ENCODE results near the gene METTL21C. TPM values are rescaled to one million over a fixed set of nuclear protein-coding genes. Genes with fewer than 3 reads are reported as not detected.

The METTL21C gene
- total RNA-seq, 4 donors from 2014 or later = not detected

DNA sequence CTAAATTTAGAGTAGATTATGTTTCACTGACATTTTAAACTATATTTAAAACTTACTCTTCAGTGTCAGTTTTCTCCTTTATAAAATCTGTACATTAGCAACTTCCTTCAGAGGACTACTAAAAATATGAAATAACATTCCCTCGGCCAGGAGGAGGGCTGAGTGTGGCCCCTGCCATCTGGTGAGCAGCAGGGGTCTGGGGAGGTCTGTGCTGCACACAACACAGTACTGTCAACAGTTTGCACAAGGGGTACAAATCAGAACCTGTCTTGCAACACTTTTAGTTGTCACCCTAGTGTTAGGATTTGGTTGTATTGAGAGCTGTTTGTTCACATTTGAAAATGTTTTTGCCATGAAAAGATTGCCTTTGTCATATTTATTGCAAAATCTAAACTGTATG lies 49.1 kb downstream of the METTL21C start:
- WGBS, 2 donors = 70 to 91% methylated on average over 1 of the region's 1 CpG
- TF ChIP-seq, protein P1, sequence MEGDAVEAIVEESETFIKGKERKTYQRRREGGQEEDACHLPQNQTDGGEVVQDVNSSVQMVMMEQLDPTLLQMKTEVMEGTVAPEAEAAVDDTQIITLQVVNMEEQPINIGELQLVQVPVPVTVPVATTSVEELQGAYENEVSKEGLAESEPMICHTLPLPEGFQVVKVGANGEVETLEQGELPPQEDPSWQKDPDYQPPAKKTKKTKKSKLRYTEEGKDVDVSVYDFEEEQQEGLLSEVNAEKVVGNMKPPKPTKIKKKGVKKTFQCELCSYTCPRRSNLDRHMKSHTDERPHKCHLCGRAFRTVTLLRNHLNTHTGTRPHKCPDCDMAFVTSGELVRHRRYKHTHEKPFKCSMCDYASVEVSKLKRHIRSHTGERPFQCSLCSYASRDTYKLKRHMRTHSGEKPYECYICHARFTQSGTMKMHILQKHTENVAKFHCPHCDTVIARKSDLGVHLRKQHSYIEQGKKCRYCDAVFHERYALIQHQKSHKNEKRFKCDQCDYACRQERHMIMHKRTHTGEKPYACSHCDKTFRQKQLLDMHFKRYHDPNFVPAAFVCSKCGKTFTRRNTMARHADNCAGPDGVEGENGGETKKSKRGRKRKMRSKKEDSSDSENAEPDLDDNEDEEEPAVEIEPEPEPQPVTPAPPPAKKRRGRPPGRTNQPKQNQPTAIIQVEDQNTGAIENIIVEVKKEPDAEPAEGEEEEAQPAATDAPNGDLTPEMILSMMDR (IDR thresholded peaks at IDR 0.05) = no peak
- DNase-seq (ENCODE audit: low spot score in 2 of 2) = no peak
- intact Hi-C loops (cut with DNase I; ENCODE audit: low total_unique reads) = no loop called here
- H3K4me3 ChIP-seq (ENCODE audit: low read depth, poor library complexity, severe bottlenecking) = no peak overlapping the region

DNA sequence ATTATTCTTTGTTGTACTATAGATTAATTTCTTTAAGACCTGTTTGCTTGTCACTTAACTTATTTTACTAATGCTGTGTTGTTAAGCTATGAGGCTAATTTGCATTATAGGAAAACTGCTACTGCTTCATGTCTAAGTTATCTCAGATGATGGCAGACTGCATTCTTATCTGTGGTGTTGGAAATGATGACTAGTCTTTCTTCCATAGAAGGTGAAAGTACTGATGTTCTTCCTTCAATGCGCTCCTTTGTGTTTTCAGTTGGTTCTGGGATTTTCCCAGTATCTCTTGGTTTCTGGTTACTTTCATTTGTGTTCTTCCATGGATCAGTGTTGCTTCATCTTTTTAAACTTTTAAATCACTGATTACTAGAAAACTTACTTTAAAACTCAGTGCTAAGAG lies 51.2 kb downstream of the METTL21C start:
- no peak for DNase-seq (ENCODE audit: low spot score in 2 of 2)
- TF ChIP-seq, protein P1 (IDR thresholded peaks at IDR 0.05) = no peak
- TF ChIP-seq POLR2A (IDR thresholded peaks at IDR 0.05) = no peak
- WGBS, 2 donors = 87 to 94% methylated on average over 1 of the region's 1 CpG

DNA sequence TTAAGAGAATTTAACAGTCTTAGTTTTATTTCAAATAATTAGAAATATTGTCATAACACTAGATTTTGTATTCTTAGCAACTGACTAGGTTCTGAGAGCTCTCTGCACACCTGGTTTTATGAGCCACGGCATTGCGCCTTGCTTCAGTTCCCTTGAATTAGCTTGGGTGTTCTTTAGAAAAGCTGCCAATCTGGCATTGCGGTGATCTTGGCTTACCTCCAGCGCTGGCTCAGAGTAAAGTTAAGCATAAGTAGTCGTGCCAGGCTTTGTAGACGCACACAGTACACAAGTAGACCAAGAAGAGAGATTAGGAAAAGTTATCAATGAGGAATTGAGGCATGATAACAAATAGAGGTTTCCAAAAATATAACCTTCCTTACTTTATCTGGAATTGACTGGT lies 52.4 kb downstream of the METTL21C start:
- DNase-seq (ENCODE audit: low spot score in 2 of 2) = peak; percentile 40 to 87
- 51% methylated on average over 6 of the region's 6 CpGs for WGBS, 2 donors
- TF ChIP-seq, protein P1 (IDR thresholded peaks at IDR 0.05) = no peak
- TF ChIP-seq POLR2A (IDR thresholded peaks at IDR 0.05) = no peak
- H3K4me3 ChIP-seq (ENCODE audit: low read depth, poor library complexity, severe bottlenecking) = no peak overlapping the region
- intact Hi-C loops (cut with DNase I; ENCODE audit: low total_unique reads) = no loop called here

More for the DNA sequence above, 51.2 kb downstream of the METTL21C start:
- no peak overlapping the region for H3K4me3 ChIP-seq (ENCODE audit: low read depth, poor library complexity, severe bottlenecking)
- intact Hi-C loops (cut with DNase I; ENCODE audit: low total_unique reads) = no loop called here

DNA sequence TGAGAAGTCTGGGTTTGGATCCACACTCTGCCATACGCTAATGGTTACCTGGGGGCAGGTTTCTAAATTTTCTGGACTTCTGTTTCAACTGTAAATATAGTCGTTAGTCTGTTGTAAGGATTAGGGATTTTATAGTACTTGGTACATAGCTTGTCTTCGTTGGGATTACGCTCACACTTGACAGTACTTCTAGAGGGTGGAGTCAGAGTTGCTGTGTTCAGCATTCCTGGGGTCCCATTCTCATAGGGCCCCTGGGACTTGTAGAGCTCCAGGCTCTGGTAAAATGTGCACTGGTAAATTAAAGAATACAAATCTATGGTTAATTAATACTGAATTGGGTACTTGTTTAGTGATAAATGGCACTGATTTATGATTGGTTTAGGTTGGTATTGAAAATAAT lies 52.8 kb downstream of the METTL21C start:
- intact Hi-C loops (cut with DNase I; ENCODE audit: low total_unique reads) = no loop called here
- 70 to 85% methylated on average over 4 of the region's 4 CpGs for WGBS, 2 donors
- DNase-seq (ENCODE audit: low spot score in 2 of 2) = no peak
- H3K4me3 ChIP-seq (ENCODE audit: low read depth, poor library complexity, severe bottlenecking) = no peak overlapping the region
- TF ChIP-seq POLR2A (IDR thresholded peaks at IDR 0.05) = no peak
- TF ChIP-seq, protein P1 (IDR thresholded peaks at IDR 0.05) = no peak

DNA sequence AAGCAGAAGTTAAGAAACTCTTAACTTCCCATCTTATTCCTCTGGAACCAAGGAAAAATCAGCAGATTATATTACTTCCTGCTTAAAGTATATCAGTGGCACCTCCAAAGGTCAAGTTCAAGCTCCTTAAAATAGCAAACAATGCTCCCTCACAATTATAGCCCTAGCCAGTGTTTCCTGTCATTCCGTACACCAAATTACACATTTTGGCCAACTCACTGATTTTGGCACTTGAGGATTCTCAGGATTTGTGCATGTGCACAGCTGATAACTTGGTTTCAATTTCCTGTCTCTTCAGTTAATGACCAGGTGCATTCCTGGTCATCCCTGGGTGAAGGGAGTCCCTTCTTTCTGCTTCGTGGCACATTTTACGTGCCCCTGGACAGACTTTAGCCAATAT lies 56.1 kb downstream of the METTL21C start:
- TF ChIP-seq POLR2A (IDR thresholded peaks at IDR 0.05) = no peak
- TF ChIP-seq, protein P1 (IDR thresholded peaks at IDR 0.05) = no peak
- H3K4me3 ChIP-seq (ENCODE audit: low read depth, poor library complexity, severe bottlenecking) = no peak overlapping the region
- DNase-seq (ENCODE audit: low spot score in 2 of 2) = no peak
- intact Hi-C loops (cut with DNase I; ENCODE audit: low total_unique reads) = no loop called here
- 80 to 86% methylated on average over 3 of the region's 3 CpGs for WGBS, 2 donors

Other genes with a start within 250 kb of the METTL21C start
- 10 to 100 TPM; 24.5 to 32.2 (median 26.8) TPM for gene TPP2, start 98.1 kb downstream of the METTL21C start, total RNA-seq
- 1 to 10 TPM; 6.5 to 10.0 (median 7.9) TPM for gene TEX30, start 78.7 kb upstream of the METTL21C start, total RNA-seq
- gene POGLUT2, start 103.9 kb upstream of the METTL21C start, total RNA-seq = 1 to 10 TPM; 1.8 to 5.5 (median 3.7) TPM
- 10 to 100 TPM in 1 of 4 donors, 1 to 10 TPM in 3; 5.4 to 16.0 (median 7.7) TPM for gene BIVM, start 104.1 kb upstream of the METTL21C start, total RNA-seq
- 10 to 100 TPM; 51.5 to 73.0 (median 55.1) TPM for gene ERCC5, start 151.0 kb upstream of the METTL21C start, total RNA-seq